HG03432 (cell line): ENCODE results near the gene ANO10.

ENCODE experiments used
- ATAC-seq: cut with Tn5 transposase; IDR thresholded peaks from one replicate; pipeline ENCODE4 v1.9.1; 2021; ENCODE audit warnings: mild to moderate bottlenecking, moderate library complexity; ENCODE audit not compliant: unreplicated experiment

Gene ANO10

DNA sequence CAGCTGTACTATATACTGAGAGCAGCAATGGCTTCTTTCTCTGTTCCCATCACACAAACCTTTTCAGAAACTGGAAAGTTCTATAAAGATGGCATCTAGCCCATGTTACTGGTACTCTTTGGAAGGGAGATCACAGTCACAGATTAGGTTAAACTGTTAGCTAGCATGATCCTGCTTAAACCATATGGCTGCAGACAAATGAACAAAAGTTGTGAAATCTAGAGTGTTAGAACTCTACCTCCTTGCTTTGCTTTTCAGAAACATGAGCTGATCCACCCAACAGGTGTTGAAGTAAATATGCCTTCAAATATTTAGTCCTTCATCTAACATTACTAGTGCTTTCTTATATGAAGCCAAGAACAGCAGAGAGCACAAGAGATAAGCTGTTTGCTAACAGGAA lies 232.9 kb downstream of the ANO10 start:
- ATAC-seq: no peak

DNA sequence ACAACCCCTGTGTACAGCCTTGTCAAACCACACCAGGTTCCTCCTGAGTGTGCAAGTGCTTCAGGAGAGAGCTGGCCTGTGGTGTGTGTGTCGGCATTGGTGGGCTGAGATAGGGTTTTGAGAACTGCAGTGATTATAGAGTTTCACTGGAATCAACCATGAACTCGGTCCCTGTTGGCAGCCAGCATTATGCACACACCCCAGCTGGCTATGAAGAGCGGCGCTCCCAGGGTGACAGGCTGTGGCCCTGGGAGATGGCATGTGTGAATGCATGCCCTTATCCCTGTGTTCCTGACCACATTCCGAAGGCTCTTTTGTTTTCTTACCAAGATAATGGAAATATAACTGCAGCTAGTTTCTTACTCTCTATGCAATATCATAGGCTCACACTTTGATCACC lies 233.6 kb downstream of the ANO10 start:
- ATAC-seq: no peak

GRCh38 chr3:43379343-43379742 lies 242.5 kb downstream of the ANO10 start:
- no peak for ATAC-seq

DNA sequence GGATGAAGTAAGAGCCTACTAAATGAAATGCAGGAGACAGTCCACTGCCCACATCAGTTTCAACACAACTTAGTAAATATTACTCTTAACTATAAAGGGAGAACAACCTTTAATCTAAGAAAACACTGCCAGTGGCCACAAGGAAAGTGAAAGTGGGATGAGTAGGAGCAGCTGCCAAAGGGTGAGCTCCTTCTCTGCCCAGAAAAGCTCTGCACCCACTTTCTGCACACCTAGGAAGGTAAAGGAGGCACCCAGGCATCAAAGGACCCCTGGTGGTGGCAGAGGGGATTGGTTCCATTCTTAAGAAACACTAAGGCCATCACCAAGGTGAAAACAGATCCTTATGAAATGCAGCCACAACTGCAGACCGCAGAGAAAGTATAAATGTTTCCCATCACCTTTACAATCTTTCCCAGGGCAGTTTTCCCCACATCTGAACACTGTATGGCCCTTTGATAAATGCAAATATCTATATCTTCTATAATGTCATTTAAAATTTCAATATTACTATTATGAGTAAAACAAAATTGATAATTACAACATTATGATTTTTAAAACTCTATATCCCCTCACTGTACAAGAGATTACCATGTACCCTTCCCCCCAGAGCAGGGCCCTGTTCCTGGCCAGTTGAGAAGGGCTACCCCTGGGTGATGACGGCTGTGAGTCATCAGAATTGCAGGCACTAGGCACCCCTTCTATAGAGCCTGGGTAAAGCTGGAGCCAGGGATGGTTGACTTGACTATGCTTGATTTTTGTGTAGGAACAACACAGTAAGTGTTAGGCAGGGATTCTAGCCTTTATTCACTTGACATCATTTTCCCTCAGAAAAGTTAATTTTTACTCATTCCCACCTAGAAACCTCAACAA lies 243.5 kb downstream of the ANO10 start:
- ATAC-seq: peak; percentile 63

GRCh38 chr3:43373560-43373928 lies 248.3 kb downstream of the ANO10 start:
- no peak for ATAC-seq

DNA sequence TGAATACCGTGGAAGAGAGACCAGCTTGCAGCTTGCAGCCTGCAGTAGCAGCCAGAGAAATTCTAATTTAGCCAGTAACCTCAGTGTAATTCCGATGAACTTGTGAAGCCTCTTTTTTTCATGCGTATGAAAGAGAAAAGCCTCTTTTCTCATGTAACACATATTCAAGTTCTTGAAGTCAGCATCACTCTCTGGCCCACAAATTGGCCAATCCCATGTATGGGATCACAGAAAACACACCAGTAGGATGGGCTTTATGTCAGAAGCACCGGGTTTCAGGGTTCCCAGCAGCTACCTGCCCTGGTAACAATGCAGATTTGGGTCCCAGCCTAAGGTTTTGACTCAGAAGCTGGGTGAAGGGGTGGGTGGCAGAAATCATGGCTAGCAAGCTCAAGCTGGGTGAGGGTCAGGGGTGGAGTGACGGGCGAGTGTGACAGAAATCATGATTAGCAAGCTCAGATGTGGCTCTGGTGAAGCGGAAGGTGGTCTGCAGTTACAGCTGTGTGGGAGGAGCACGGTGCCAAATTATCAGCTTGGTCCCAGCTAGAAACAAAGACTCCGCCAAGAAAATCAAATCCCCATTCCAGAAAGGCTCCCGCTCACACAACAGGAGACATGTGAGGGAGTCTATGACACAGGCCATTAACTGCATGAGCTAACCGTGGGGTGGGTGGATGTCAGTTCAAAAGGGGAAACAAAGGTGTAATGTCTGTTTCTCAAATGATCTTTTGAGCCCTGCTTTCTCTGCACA lies 248.8 kb downstream of the ANO10 start:
- no peak for ATAC-seq

DNA sequence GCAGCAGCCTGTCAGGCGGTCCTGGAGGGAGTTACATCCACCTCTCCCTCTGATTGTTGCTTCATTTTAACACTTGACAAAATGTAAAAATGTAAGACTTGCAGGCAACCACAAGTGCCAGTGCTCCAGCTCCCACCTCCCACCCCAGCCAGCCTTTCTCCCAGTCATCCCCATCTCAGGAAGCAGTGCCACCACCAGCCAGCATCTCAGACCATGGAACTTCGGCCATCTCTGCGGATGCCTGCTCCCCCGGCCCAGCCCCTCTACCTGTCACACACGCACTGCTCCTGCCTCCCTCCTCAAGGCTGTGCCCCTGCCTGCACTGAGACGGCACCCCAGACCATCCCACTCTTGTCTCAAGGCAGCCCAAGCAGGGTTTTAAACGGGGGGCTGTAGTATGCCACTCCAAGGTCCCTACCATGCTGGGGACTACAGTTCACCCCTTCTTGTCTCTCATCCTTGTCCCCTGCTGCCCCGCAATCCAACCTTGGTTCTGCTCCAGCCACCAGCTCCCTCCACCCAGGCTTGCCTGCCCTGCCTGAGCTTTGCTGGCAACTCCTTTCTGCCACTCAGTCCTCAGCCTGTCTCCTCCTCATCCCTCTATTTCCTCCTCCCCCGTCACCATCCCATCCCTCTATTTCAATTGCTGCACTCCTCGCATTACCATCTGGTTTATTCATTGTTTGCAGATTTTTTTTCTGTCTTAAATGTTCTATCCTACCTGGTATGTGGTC lies 249.6 kb downstream of the ANO10 start:
- ATAC-seq: no peak

DNA sequence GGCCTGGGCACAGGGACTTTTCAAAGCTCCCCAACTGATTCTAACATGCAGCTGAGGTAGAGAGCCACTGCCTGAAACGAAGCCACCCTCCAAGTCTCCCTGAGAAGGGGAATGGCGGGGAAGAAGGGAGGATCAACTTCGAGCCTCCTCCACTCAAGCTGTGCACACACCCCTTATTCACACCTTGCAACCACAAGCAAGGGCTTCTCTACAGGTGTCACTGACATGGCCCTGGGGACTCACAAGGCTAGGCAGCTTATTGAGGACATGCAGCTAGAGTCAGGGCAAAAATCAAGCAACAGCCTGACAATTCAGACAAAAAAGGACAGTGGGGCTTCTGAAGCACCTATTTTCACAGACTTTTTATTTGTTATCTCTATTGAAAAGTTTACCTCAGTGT lies 250.3 kb downstream of the ANO10 start:
- no peak for ATAC-seq

DNA sequence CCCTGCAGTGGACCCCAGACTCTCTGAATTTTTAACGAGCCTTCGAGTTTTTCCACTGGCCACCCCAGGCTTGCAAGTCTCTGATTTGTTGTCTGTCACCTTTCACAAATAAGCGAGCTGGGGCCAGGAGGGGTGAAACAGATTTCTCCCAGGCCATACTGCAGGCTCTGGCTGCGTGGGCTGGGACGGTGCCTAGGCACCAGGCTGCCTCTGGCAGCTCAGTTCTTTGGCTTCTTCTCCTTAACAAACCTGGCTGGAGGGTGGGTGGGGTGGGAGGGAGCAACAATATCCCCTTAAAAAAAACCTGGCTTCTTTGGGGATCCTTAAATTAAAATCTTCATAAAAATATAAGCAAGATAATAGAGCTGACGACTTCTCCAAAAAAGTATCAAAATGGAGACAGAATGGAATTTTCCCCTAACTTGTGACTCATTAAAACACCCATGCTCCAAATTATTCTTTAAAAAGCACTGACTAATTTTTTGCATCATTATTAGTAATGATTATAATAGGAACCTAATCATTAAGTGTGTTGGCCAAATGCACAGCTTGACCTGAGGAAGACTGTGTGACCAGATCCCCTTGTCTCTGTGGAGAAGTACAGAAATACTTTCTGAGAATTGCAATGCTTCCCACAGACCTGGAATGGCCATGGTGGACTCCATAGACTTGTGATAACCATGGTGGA lies 251.4 kb downstream of the ANO10 start:
- ATAC-seq: no peak

GRCh38 chr3:43369404-43370292 lies 252.2 kb downstream of the ANO10 start:
- ATAC-seq: no peak

GRCh38 chr3:43366885-43367284 lies 254.9 kb downstream of the ANO10 start:
- no peak for ATAC-seq

- ATAC-seq: no peak
Measured at GRCh38 chr3:43366481-43366880, 255.3 kb downstream of the ANO10 start.

DNA sequence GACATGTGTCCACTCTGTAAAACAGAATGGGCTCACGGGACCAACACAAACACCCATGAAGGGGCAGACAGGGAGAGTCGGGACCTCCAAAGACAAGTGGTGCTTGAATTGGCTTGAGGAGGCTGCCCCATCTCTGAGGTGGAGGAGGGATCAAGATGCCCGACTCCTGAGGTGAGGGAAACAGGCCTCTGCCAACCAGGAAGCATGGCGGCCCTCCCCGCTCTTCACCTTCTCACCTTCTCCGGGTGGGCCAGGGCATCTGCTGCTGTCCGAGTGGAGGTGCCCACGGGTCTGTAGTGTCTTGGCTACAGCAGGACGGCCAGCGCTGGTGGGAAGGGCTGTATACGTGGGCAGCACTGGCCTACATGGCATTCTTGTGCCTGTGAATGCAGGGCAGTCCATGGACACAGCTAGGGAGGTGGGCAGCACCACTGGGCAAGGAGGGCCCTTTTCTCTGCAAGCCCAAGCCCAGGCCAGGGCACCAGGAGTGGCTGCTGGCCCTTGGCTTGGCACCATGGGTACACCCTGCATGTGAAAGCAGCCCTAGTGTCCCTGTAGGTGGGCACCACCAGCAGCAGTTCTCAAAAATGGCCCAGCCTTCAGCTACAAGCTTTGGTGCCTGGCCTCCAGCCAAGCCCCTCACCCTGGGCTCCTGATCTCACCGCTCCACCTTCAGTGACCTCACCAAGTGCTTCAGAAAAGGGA lies 256.1 kb downstream of the ANO10 start:
- ATAC-seq: no peak

GRCh38 chr3:43364926-43365325 lies 256.9 kb downstream of the ANO10 start:
- no peak for ATAC-seq

DNA sequence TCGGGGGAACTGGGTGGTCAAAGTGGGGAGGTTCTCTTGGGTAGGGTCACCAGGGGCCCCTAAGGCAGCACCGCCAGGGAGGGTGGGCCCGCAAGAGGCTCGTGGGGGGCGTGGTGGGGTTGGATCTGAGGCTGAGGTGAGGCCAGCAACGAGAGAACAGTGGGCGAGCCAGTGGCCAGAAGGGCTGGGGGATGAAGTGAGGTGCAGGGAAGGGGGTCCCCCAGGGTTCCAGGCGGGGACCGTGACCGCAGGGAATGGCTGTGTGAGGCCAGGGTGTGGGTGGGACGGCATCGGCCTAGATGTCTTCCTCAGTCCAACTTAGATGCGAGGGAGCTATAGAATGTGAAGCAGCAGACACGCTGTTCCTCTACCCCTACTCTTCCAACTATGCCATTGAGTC lies 257.3 kb downstream of the ANO10 start:
- ATAC-seq: no peak

- ATAC-seq: no peak
Measured at GRCh38 chr3:43363621-43364266, 258.1 kb downstream of the ANO10 start.

- ATAC-seq: no peak
Measured at GRCh38 chr3:43362961-43363360, 258.9 kb downstream of the ANO10 start.

GRCh38 chr3:43362183-43362582 lies 259.6 kb downstream of the ANO10 start:
- no peak for ATAC-seq

DNA sequence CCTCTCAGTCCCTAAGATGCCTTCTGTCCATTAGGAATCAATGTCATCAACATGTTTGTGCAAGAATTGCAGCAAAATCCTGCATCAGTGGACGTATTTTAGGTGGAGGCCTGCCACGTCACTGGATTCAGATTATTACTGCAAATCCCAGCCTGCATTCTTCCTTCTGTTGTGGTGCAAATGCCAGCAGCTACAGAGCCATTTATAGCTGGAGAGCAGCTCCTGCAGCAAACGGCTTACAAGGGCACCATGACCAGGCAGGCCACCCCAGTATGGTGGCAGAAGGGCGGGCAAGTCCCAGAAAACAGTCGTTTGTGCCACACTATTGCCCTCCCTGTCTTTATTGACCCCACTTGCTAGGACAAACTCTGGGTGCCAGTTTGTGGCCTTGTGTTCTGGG lies 260.7 kb downstream of the ANO10 start:
- ATAC-seq: no peak
